GM12878 (cell line): ENCODE measurements around the gene ZNF532.

ENCODE experiments used
- POLR2A ChIP-seq: IDR thresholded peaks from 2 replicates; pipeline ENCODE4 v1.6.1; 2011; ENCODE audit warnings: low read depth, mild to moderate bottlenecking, low read length
- SP1 ChIP-seq: IDR thresholded peaks from one replicate; pipeline ENCODE4 v1.6.1; 2011; ENCODE audit warnings: low read depth, low read length
- TF ChIP-seq, protein P1 (sequence below), 3 experiments: IDR thresholded peaks in 2 of 3; conservative IDR thresholded peaks in 1 of 3; 2 replicates each; pipeline ENCODE4 v1.5.1; 2011; ENCODE audit warnings: low read depth in 3 of 3, low read length in 3 of 3, mild to moderate bottlenecking in 3 of 3, control low read depth in 2 of 3, moderate library complexity in 2 of 3, inconsistent platforms in 1 of 3, mixed read lengths in 1 of 3; ENCODE audit not compliant: control insufficient read depth in 2 of 3, insufficient read depth in 1 of 3; ENCODE audit errors: extremely low read depth in 1 of 3
- TF ChIP-seq, protein P2 (sequence below): IDR thresholded peaks from 2 replicates; pipeline ENCODE4 v1.6.1; 2012; ENCODE audit warnings: mild to moderate bottlenecking, low read depth, low read length
- TF ChIP-seq, protein P3 (sequence below): IDR thresholded peaks from 2 replicates; pipeline ENCODE4 v1.6.1; 2012; ENCODE audit warnings: low read length, inconsistent platforms

DNA sequence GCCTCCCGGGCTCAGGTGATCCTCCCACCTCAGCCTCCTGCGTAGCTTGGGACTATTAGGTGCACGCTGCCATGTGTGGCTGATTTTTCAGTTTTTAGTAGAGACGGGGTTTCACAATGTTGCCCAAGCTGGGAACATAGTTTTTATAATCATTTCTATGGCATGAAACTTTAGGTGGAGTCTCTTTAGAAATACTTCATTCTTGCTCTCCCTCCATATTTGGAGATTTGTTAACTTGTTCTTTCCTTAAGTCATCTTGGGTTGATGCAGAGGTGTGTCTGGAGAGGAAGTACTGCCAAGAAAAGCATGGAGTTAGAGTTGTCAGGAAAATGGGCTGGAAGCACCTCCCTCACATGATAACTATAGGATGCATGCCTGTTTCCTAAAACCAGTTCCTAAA is 17.4 kb downstream of the ZNF532 start:
- TF ChIP-seq, protein P1, sequence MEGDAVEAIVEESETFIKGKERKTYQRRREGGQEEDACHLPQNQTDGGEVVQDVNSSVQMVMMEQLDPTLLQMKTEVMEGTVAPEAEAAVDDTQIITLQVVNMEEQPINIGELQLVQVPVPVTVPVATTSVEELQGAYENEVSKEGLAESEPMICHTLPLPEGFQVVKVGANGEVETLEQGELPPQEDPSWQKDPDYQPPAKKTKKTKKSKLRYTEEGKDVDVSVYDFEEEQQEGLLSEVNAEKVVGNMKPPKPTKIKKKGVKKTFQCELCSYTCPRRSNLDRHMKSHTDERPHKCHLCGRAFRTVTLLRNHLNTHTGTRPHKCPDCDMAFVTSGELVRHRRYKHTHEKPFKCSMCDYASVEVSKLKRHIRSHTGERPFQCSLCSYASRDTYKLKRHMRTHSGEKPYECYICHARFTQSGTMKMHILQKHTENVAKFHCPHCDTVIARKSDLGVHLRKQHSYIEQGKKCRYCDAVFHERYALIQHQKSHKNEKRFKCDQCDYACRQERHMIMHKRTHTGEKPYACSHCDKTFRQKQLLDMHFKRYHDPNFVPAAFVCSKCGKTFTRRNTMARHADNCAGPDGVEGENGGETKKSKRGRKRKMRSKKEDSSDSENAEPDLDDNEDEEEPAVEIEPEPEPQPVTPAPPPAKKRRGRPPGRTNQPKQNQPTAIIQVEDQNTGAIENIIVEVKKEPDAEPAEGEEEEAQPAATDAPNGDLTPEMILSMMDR (IDR thresholded peaks at IDR 0.05 in 2 of 3, conservative IDR thresholded peaks at IDR 0.05 in 1 of 3; ENCODE audit: control insufficient read depth in 2 of 3, extremely low read depth in 1 of 3, insufficient read depth in 1 of 3, low read depth in 3 of 3, low read length in 3 of 3), result no peak
- TF ChIP-seq POLR2A, result no peak
- TF ChIP-seq SP1, result no peak
- TF ChIP-seq, protein P2, sequence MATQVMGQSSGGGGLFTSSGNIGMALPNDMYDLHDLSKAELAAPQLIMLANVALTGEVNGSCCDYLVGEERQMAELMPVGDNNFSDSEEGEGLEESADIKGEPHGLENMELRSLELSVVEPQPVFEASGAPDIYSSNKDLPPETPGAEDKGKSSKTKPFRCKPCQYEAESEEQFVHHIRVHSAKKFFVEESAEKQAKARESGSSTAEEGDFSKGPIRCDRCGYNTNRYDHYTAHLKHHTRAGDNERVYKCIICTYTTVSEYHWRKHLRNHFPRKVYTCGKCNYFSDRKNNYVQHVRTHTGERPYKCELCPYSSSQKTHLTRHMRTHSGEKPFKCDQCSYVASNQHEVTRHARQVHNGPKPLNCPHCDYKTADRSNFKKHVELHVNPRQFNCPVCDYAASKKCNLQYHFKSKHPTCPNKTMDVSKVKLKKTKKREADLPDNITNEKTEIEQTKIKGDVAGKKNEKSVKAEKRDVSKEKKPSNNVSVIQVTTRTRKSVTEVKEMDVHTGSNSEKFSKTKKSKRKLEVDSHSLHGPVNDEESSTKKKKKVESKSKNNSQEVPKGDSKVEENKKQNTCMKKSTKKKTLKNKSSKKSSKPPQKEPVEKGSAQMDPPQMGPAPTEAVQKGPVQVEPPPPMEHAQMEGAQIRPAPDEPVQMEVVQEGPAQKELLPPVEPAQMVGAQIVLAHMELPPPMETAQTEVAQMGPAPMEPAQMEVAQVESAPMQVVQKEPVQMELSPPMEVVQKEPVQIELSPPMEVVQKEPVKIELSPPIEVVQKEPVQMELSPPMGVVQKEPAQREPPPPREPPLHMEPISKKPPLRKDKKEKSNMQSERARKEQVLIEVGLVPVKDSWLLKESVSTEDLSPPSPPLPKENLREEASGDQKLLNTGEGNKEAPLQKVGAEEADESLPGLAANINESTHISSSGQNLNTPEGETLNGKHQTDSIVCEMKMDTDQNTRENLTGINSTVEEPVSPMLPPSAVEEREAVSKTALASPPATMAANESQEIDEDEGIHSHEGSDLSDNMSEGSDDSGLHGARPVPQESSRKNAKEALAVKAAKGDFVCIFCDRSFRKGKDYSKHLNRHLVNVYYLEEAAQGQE, result no peak
- TF ChIP-seq, protein P3, sequence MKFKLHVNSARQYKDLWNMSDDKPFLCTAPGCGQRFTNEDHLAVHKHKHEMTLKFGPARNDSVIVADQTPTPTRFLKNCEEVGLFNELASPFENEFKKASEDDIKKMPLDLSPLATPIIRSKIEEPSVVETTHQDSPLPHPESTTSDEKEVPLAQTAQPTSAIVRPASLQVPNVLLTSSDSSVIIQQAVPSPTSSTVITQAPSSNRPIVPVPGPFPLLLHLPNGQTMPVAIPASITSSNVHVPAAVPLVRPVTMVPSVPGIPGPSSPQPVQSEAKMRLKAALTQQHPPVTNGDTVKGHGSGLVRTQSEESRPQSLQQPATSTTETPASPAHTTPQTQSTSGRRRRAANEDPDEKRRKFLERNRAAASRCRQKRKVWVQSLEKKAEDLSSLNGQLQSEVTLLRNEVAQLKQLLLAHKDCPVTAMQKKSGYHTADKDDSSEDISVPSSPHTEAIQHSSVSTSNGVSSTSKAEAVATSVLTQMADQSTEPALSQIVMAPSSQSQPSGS, result no peak
